Panc1 (cell line): Measurements from ENCODE around the gene PLCD4. TPM values are rescaled to one million over a fixed set of nuclear protein-coding genes. Genes with fewer than 3 reads are reported as not detected.

Experiments used
- ATAC-seq: fragments of 200-7000 bp; cut with Tn5 transposase; 2 replicates; pipeline ENCODE4 v1.9.1; 2020; ENCODE audit warnings: mild to moderate bottlenecking, moderate library complexity
- BruUV-seq: library from RNA; stranded (reverse); fragments of 400-500 nt; replicated peaks from 2 replicates; lab custom pipeline; 2021; lab: Mats Ljungman, UMichigan
- CTCF ChIA-PET: fragments of 300-600 bp; sonication (Branson Sonifier 250); formaldehyde crosslinking; loops from one replicate; lab custom pipeline; 2022; ENCODE audit warnings: antibody characterized with exemption; lab: Charles Lee
- POLR2A ChIA-PET: fragments of 300-600 bp; sonication (Branson Sonifier 250); formaldehyde crosslinking; loops from one replicate; lab custom pipeline; 2022; ENCODE audit warnings: antibody characterized with exemption; lab: Charles Lee
- DNase-seq: peaks from one replicate; pipeline ENCODE4 v3.0.0-alpha.2; 2010; ENCODE audit warnings: low read depth, low spot score
- H3K27ac ChIP-seq: 2 replicates; pipeline ENCODE4 v1.5.1; 2011; ENCODE audit warnings: mild to moderate bottlenecking, low read length, inconsistent platforms
- H3K27me3 ChIP-seq: fragments of 200-500 bp; sonication (Bioruptor generic); 2 replicates; pipeline ENCODE4 v1.6.0; 2014; ENCODE audit warnings: low read length, inconsistent platforms; ENCODE audit not compliant: control insufficient read depth, insufficient read depth
- H3K36me3 ChIP-seq: fragments of 200-500 bp; sonication (Bioruptor generic); 2 replicates; pipeline ENCODE4 v1.5.1; 2014; ENCODE audit warnings: inconsistent platforms, mild to moderate bottlenecking, low read length, moderate library complexity; ENCODE audit not compliant: control insufficient read depth, insufficient read depth
- H3K4me1 ChIP-seq: 2 replicates; pipeline ENCODE4 v1.5.1; 2011; ENCODE audit warnings: inconsistent platforms, mild to moderate bottlenecking, low read length, moderate library complexity; ENCODE audit not compliant: control insufficient read depth, insufficient read depth
- H3K4me3 ChIP-seq, 2 experiments: 2 replicates each; pipeline ENCODE4 v1.5.1; 2011 to 2012; ENCODE audit warnings: low read depth in 2 of 2, low read length in 2 of 2, mild to moderate bottlenecking in 2 of 2, inconsistent platforms in 1 of 2, moderate library complexity in 1 of 2
- H3K9me3 ChIP-seq: fragments of 200-500 bp; sonication (Bioruptor generic); 2 replicates; pipeline ENCODE4 v1.5.1; 2014; ENCODE audit warnings: low read depth, mild to moderate bottlenecking, inconsistent platforms, low read length, moderate library complexity; ENCODE audit not compliant: control insufficient read depth, insufficient read depth
- POLR2AphosphoS5 ChIP-seq: IDR thresholded peaks from 2 replicates; pipeline ENCODE4 v1.6.1; 2012; ENCODE audit warnings: mild to moderate bottlenecking, low read depth, low read length, moderate library complexity
- SIN3A ChIP-seq: IDR thresholded peaks from 2 replicates; pipeline ENCODE4 v1.6.1; 2012; ENCODE audit warnings: low read depth, mild to moderate bottlenecking, low read length, moderate library complexity, borderline replicate concordance; ENCODE audit not compliant: insufficient read depth
- TCF7L2 ChIP-seq: IDR thresholded peaks from 2 replicates; pipeline ENCODE4 v1.6.1; 2011; ENCODE audit warnings: mild to moderate bottlenecking, low read depth, low read length, inconsistent platforms
- in situ Hi-C: cut with HindIII; loops from 2 replicates; pipeline ENCODE4 v1.10.0; 2016; ENCODE audit warnings: low sequenced_read_pairs, low pct_unique_long_range_greater_than_20kb
- intact Hi-C: fragments of 100-400 bp; cut with micrococcal nuclease; formaldehyde crosslinking; loops from one replicate; pipeline ENCODE4 v1.10.0; 2022; ENCODE audit not compliant: unreplicated experiment
- total RNA-seq: library from RNA; stranded (reverse); gene quantifications from one replicate; pipeline ENCODE4 v1.2.1, GENCODE V29; 2021; ENCODE audit not compliant: unreplicated experiment
- TF ChIP-seq, protein P1 (sequence below): fragments of 450-650 bp; IDR thresholded peaks from 2 replicates; pipeline ENCODE4 v1.5.1; 2017; ENCODE audit warnings: mild to moderate bottlenecking
- TF ChIP-seq, protein P2 (sequence below), 2 experiments: IDR thresholded peaks; 2 replicates each; pipeline ENCODE4 v1.6.1; 2011 to 2012; ENCODE audit warnings: low read depth in 2 of 2, control low read depth in 1 of 2, low read length in 1 of 2, mild to moderate bottlenecking in 1 of 2, moderate library complexity in 1 of 2; ENCODE audit not compliant: insufficient read depth in 1 of 2

Gene PLCD4
- total RNA-seq, 1 experiment from 2014 or later = 12.9 TPM

DNA sequence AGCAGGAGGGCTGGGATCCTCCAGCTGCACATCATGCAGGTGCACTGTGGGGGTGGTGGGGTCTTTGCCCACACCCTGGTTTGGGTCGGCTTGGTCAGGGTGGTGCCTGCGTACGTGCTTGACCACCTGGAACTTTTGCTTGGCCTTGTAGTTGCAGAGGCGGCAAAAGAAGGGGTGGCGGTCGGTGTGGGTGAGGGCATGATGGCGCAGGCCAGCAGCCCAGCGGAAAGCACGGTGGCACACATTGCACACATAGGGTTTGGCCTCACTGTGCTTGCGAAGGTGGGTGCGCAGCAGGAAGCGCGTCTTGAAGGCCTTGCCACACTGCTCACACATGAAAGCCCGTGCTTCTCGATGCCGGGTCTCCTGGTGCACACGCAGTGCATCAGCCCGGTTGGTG is 30.7 kb downstream of the PLCD4 start:
- in situ Hi-C loops = no loop called here
- CTCF ChIA-PET = no interaction called here

DNA sequence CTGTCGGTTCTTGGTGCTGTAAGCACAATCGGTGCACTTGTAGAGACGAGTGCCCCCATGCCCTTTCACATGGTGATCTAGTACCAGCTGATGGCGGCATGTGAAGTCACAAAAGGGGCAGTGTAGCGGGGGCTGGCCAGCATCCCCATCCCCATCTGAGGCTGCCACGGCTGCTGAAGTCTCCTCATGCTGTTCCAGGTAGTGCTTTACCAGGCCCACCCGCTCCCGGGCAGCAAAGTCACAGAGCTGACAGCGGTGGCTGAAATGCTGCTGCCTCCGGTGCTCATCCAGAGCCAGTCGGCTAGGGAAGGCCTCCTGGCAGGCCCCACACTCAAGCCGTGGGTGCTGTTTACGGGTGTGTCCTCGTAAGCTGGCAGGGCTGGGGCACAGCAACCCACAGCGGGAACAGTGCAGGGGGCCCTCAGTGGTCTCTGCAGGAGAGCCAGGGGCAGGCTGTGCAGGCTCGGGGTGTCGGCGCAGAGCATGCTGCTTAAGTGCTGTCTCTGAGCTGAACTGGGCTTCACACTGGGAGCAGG is 34.5 kb downstream of the PLCD4 start:
- no peaks in the 10 kb centered on the region for H3K4me1 ChIP-seq
- intact Hi-C loops (no loop called here), in situ Hi-C loops (no loop called here)
- H3K36me3 ChIP-seq = peaks cover 19% of the 10 kb centered on the region
- ChIA-PET POLR2A (no interaction called here), CTCF (no interaction called here)
- no peak overlapping the region for H3K27ac ChIP-seq
- no peaks in the 10 kb centered on the region for H3K27me3 ChIP-seq
- H3K9me3 ChIP-seq = no peaks in the 10 kb centered on the region
- H3K4me3 ChIP-seq = no peak overlapping the region
- ATAC-seq (no peak), DNase-seq (no peak)
- TF ChIP-seq, protein P1, sequence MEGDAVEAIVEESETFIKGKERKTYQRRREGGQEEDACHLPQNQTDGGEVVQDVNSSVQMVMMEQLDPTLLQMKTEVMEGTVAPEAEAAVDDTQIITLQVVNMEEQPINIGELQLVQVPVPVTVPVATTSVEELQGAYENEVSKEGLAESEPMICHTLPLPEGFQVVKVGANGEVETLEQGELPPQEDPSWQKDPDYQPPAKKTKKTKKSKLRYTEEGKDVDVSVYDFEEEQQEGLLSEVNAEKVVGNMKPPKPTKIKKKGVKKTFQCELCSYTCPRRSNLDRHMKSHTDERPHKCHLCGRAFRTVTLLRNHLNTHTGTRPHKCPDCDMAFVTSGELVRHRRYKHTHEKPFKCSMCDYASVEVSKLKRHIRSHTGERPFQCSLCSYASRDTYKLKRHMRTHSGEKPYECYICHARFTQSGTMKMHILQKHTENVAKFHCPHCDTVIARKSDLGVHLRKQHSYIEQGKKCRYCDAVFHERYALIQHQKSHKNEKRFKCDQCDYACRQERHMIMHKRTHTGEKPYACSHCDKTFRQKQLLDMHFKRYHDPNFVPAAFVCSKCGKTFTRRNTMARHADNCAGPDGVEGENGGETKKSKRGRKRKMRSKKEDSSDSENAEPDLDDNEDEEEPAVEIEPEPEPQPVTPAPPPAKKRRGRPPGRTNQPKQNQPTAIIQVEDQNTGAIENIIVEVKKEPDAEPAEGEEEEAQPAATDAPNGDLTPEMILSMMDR = no peak
- TF ChIP-seq SIN3A = no peak
- no peak for TF ChIP-seq POLR2AphosphoS5
- TF ChIP-seq TCF7L2 = no peak
- TF ChIP-seq, protein P2, sequence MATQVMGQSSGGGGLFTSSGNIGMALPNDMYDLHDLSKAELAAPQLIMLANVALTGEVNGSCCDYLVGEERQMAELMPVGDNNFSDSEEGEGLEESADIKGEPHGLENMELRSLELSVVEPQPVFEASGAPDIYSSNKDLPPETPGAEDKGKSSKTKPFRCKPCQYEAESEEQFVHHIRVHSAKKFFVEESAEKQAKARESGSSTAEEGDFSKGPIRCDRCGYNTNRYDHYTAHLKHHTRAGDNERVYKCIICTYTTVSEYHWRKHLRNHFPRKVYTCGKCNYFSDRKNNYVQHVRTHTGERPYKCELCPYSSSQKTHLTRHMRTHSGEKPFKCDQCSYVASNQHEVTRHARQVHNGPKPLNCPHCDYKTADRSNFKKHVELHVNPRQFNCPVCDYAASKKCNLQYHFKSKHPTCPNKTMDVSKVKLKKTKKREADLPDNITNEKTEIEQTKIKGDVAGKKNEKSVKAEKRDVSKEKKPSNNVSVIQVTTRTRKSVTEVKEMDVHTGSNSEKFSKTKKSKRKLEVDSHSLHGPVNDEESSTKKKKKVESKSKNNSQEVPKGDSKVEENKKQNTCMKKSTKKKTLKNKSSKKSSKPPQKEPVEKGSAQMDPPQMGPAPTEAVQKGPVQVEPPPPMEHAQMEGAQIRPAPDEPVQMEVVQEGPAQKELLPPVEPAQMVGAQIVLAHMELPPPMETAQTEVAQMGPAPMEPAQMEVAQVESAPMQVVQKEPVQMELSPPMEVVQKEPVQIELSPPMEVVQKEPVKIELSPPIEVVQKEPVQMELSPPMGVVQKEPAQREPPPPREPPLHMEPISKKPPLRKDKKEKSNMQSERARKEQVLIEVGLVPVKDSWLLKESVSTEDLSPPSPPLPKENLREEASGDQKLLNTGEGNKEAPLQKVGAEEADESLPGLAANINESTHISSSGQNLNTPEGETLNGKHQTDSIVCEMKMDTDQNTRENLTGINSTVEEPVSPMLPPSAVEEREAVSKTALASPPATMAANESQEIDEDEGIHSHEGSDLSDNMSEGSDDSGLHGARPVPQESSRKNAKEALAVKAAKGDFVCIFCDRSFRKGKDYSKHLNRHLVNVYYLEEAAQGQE (IDR thresholded peaks at IDR 0.05; ENCODE audit: insufficient read depth in 1 of 2, low read depth in 2 of 2, low read length in 1 of 2) = no peak
- no TSS peak for BruUV-seq

More for the DNA sequence above, 30.7 kb downstream of the PLCD4 start:
- ATAC-seq = no peak
- no peak for DNase-seq
- no TSS peak for BruUV-seq
- TF ChIP-seq POLR2AphosphoS5 (no peak), SIN3A (no peak), TCF7L2 (no peak)
- TF ChIP-seq, protein P2 (IDR thresholded peaks at IDR 0.05; ENCODE audit: insufficient read depth in 1 of 2, low read depth in 2 of 2, low read length in 1 of 2) = no peak
- TF ChIP-seq, protein P1 = no peak
- Histone ChIP-seq H3K9me3 (no peaks in the 10 kb centered on the region), H3K4me1 (no peaks in the 10 kb centered on the region), H3K27ac (no peak overlapping the region), H3K4me3 (no peak overlapping the region), H3K36me3 (peaks cover 6% of the 10 kb centered on the region), H3K27me3 (no peaks in the 10 kb centered on the region)
- intact Hi-C loops = no loop called here
- POLR2A ChIA-PET = no interaction called here
